ENCODE data around the gene RGCC. TPM values are rescaled to one million over a fixed set of nuclear protein-coding genes. Genes with fewer than 3 reads are reported as not detected.

Gene RGCC
- total RNA-seq, 2 experiments from 2014 or later = 23.8 to 23.9 TPM

- no peaks in the 10 kb centered on the region for H3K36me3 Mint-ChIP-seq (ENCODE audit: low read depth)
- peaks cover 5% of the 10 kb centered on the region for H3K9me3 Mint-ChIP-seq (ENCODE audit: insufficient read depth)
- no peak for DNase-seq
- no peak overlapping the region for H3K4me3 Mint-ChIP-seq
- H3K27ac Mint-ChIP-seq = no peak overlapping the region
- H3K27me3 Mint-ChIP-seq (ENCODE audit: low read depth) = no peaks in the 10 kb centered on the region
- ChIA-PET POLR2A (no interaction called here), CTCF (no interaction called here)
- H3K4me1 Mint-ChIP-seq (ENCODE audit: low read depth) = no peaks in the 10 kb centered on the region
- no peak for ATAC-seq
These were observed 62.8 kb downstream of the RGCC start for GRCh38 chr13:41520016-41520659.

Other genes with a start within 250 kb of the RGCC start
- gene MTRF1, start 194.0 kb upstream of the RGCC start, total RNA-seq = 10 to 100 TPM; 18.2 to 22.0 TPM
- 10 to 100 TPM; 36.7 to 38.7 TPM for gene NAA16, start 146.3 kb upstream of the RGCC start, total RNA-seq